CD4-positive, alpha-beta T cell treated with Interleukin-4 for 4 hours (primary cell): ENCODE data around the gene HJURP.
A peak's percentile ranks its signal among the peaks of the same experiment; 100 is the strongest.
"Not testable (repeated sequence)": the region's sequence is repeated elsewhere in the genome, so short reads cannot be mapped to it uniquely, and the experiment has no call there.

Experiments
- DNase-seq: peaks from one replicate; pipeline ENCODE4 v3.0.0-alpha.2; 2020

Gene HJURP

GRCh38 chr2:233854241-233854981 is at the start of gene HJURP:
Gene HJURP (minus strand): TSS chr2:233854535. CDS start chr2:233854500, 35 bp downstream.
- DNase-seq, result peak; percentile 91

GRCh38 chr2:233901884-233902283 is 47.5 kb upstream of the HJURP start:
- no peak for DNase-seq

- no peak for DNase-seq
Measured at GRCh38 chr2:233901367-233901766, 47.0 kb upstream of the HJURP start.

GRCh38 chr2:233896253-233896652 is 41.9 kb upstream of the HJURP start:
- DNase-seq, result not testable (repeated sequence)

- DNase-seq, result no peak
Measured at GRCh38 chr2:233892793-233893192, 38.5 kb upstream of the HJURP start.

- DNase-seq, result no peak
Measured at GRCh38 chr2:233882353-233882752, 28.0 kb upstream of the HJURP start.

- not testable (repeated sequence) for DNase-seq
Measured at GRCh38 chr2:233872125-233872524, 17.8 kb upstream of the HJURP start.

- no peak for DNase-seq
Measured at GRCh38 chr2:233871432-233871831, 17.1 kb upstream of the HJURP start.

- DNase-seq, result peak; percentile 57
Measured at GRCh38 chr2:233867993-233868532, 13.7 kb upstream of the HJURP start, which contains the start of gene MSL3B. Gene MSL3B (minus strand): TSS chr2:233868386.

- DNase-seq, result no peak
Measured at GRCh38 chr2:233866479-233866878, 12.1 kb upstream of the HJURP start.

GRCh38 chr2:233865838-233866237 is 11.5 kb upstream of the HJURP start:
- DNase-seq, result no peak

GRCh38 chr2:233862261-233862768 is 8.0 kb upstream of the HJURP start:
- DNase-seq, result no peak

- no peak for DNase-seq
Measured at GRCh38 chr2:233858331-233858730, 4.0 kb upstream of the HJURP start.

- peak; percentile 57 for DNase-seq
Measured at GRCh38 chr2:233857511-233858141, 3.3 kb upstream of the HJURP start.

GRCh38 chr2:233856184-233856583 is 1.8 kb upstream of the HJURP start:
- no peak for DNase-seq

GRCh38 chr2:233855345-233855744 is 1.0 kb upstream of the HJURP start:
- DNase-seq, result no peak

GRCh38 chr2:233853883-233854240 is 473 bp downstream of the HJURP start:
- DNase-seq, result no peak

- no peak for DNase-seq
Measured at GRCh38 chr2:233853353-233853752, 982 bp downstream of the HJURP start.

GRCh38 chr2:233852056-233852455 is 2.3 kb downstream of the HJURP start:
- DNase-seq, result no peak

GRCh38 chr2:233851169-233851568 is 3.2 kb downstream of the HJURP start:
- DNase-seq, result no peak

GRCh38 chr2:233850745-233851144 is 3.6 kb downstream of the HJURP start:
- DNase-seq, result no peak

- no peak for DNase-seq
Measured at GRCh38 chr2:233849607-233850271, 4.6 kb downstream of the HJURP start.

GRCh38 chr2:233848276-233848675 is 6.1 kb downstream of the HJURP start:
- DNase-seq, result no peak
